Measurements from ENCODE around the gene GANC.

- TF ChIP-seq TAF1 (IDR thresholded peaks at IDR 0.05; ENCODE audit: borderline replicate concordance, insufficient read depth, low read length) (no peak), POLR2AphosphoS5 (IDR thresholded peaks at IDR 0.05; ENCODE audit: low read depth, low read length) (no peak), SIN3A (IDR thresholded peaks at IDR 0.05; ENCODE audit: borderline replicate concordance, insufficient read depth, low read length) (no peak)
- TF ChIP-seq, protein P1, sequence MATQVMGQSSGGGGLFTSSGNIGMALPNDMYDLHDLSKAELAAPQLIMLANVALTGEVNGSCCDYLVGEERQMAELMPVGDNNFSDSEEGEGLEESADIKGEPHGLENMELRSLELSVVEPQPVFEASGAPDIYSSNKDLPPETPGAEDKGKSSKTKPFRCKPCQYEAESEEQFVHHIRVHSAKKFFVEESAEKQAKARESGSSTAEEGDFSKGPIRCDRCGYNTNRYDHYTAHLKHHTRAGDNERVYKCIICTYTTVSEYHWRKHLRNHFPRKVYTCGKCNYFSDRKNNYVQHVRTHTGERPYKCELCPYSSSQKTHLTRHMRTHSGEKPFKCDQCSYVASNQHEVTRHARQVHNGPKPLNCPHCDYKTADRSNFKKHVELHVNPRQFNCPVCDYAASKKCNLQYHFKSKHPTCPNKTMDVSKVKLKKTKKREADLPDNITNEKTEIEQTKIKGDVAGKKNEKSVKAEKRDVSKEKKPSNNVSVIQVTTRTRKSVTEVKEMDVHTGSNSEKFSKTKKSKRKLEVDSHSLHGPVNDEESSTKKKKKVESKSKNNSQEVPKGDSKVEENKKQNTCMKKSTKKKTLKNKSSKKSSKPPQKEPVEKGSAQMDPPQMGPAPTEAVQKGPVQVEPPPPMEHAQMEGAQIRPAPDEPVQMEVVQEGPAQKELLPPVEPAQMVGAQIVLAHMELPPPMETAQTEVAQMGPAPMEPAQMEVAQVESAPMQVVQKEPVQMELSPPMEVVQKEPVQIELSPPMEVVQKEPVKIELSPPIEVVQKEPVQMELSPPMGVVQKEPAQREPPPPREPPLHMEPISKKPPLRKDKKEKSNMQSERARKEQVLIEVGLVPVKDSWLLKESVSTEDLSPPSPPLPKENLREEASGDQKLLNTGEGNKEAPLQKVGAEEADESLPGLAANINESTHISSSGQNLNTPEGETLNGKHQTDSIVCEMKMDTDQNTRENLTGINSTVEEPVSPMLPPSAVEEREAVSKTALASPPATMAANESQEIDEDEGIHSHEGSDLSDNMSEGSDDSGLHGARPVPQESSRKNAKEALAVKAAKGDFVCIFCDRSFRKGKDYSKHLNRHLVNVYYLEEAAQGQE (IDR thresholded peaks at IDR 0.05; ENCODE audit: insufficient read depth in 1 of 2, low read depth in 2 of 2, low read length in 2 of 2): no peak
These were observed 131.6 kb downstream of the GANC start for GRCh38 chr15:42404461-42405235.
